A673 (cell line): ENCODE measurements around the gene SBSN.

Experiments used
- CTCF ChIP-seq: fragments of 300-800, 200-600 bp; sonication (generic); conservative IDR thresholded peaks from 2 replicates; pipeline ENCODE4 v1.5.1; 2017; ENCODE audit warnings: low read depth, mild to moderate bottlenecking, antibody characterized with exemption, low read length, moderate library complexity, mixed read lengths
- EZH2 ChIP-seq: fragments of 200-600 bp; sonication (generic); IDR thresholded peaks from 2 replicates; pipeline ENCODE4 v1.6.1; 2017; ENCODE audit warnings: borderline replicate concordance, low read depth, mild to moderate bottlenecking, mixed read lengths, antibody characterized with exemption, low read length; ENCODE audit not compliant: poor library complexity, severe bottlenecking

DNA sequence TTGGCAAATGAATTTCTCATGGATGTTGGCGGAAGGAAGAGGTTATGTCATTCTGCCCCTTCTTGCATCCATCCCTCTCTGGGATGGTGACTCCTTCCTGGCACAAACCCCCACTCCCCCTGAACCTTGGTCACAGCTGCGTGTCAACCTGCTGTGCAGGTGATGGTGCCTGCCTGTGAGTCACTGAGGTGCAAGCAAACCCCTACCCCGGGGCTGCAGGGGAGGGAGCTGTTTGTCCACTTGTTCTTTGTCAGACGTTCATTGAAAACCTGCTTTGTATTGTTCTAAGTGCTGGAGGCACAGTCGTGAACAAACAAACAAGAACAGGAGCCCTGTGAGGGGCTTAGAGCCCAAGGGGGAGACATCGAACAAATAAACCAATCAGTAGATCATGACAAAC is 3.2 kb upstream of the SBSN start:
- TF ChIP-seq EZH2 (no peak), CTCF (no peak)
